Stimulated activated naive CD8-positive, alpha-beta T cell treated with anti-CD3 and anti-CD28 coated beads, Interleukin-15, amount 100 ng/mL, for 72 hours (primary cell): ENCODE results near the gene GGTLC3.
"Not testable (repeated sequence)": the region's sequence is repeated elsewhere in the genome, so short reads cannot be mapped to it uniquely, and the experiment has no call there.

Experiments
- ATAC-seq: fragments of 150-1000 bp; cut with Tn5 transposase; 2 replicates; pipeline ENCODE4 v1.10.0; 2021; ENCODE audit warnings: mild to moderate bottlenecking, moderate library complexity
- DNase-seq, 2 donors: peaks; one replicate each; pipeline ENCODE4 v3.0.0; 2021 to 2022
- H3K27ac Mint-ChIP-seq, 2 donors: one replicate each; pipeline ENCODE4 v1.8.0; 2022; ENCODE audit warnings: mild to moderate bottlenecking in 2 of 2, mixed read lengths in 2 of 2, moderate library complexity in 2 of 2
- H3K27me3 Mint-ChIP-seq: one replicate; pipeline ENCODE4 v1.8.0; 2022; ENCODE audit warnings: mixed read lengths
- H3K4me1 Mint-ChIP-seq: one replicate; pipeline ENCODE4 v1.8.0; 2022; ENCODE audit warnings: mild to moderate bottlenecking, mixed read lengths
- H3K4me3 Mint-ChIP-seq, 2 donors: one replicate each; pipeline ENCODE4 v1.8.0; 2022; ENCODE audit warnings: mild to moderate bottlenecking in 2 of 2, mixed read lengths in 2 of 2, moderate library complexity in 1 of 2
- H3K9me3 Mint-ChIP-seq, 2 donors: one replicate each; pipeline ENCODE4 v1.8.0; 2022; ENCODE audit warnings: mixed read lengths in 2 of 2

The GGTLC3 gene

GRCh38 chr22:18528597-18529415, 10.8 kb upstream of the GGTLC3 start:
- not testable (repeated sequence) for H3K9me3 Mint-ChIP-seq, H3K27me3 Mint-ChIP-seq, H3K4me1 Mint-ChIP-seq
- peak; percentile 82 to 97 for DNase-seq
- peak; percentile 86 for ATAC-seq
- Mint-ChIP-seq H3K27ac (peak overlapping the region in 1 of 2 donors; percentile 86), H3K4me3 (peak overlapping the region in 1 of 2 donors; percentile 81)

- ATAC-seq (peak; percentile 30), DNase-seq (peak in 1 of 2 donors; percentile 36)
- H3K9me3 Mint-ChIP-seq, H3K27ac Mint-ChIP-seq, H3K4me1 Mint-ChIP-seq, H3K27me3 Mint-ChIP-seq: not testable (repeated sequence)
- H3K4me3 Mint-ChIP-seq = peak within 1 kb of the TSS in 1 of 2 donors; percentile 81
Observed at GRCh38 chr22:18527752-18528596, 10.0 kb upstream of the GGTLC3 start, which contains the start of gene TMEM191B. TSS of gene TMEM191B (plus strand) at chr22:18527802. CDS start at chr22:18527981, 179 bp downstream.

DNA sequence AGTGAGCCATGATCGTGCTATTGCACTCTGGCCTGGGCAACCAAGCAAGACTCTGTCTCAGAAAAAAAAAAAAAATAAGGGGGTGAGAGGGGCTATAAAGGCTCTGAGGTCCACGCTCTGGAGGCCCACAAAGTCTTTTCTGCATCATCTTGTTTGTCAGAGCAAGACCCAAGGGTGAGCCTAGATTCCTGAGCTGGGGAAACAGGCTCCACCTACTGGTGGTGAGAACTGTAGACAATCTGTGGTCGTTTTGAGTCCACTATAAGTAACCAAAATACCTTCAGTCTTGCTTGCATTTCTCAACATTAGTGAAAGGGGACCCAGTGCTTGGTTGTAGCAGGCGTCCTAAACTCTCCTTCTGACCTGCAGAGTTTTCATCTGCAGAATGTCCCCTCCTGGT, 5.4 kb upstream of the GGTLC3 start:
- not testable (repeated sequence) for H3K4me3 Mint-ChIP-seq, H3K27ac Mint-ChIP-seq, DNase-seq, H3K4me1 Mint-ChIP-seq, H3K27me3 Mint-ChIP-seq, H3K9me3 Mint-ChIP-seq
- peak; percentile 34 for ATAC-seq

DNA sequence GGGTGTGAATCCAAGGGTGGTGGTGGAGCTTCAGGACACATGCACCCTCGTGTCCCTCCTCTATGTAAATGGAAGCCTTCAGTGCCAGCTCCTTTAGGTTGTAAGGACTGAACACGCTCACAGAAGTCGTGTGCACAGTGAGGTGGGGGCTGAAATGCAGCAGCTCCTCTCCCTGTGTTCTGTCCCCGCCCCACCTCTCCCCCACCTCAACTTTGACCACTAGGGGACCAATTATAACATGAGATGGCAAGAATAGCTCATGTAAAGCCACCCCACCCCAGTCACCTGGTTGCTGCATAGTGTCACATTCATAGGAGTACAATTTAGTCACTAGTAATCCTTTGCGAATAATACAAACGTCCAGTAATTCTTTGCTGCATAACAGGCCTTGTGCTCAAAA, 4.8 kb upstream of the GGTLC3 start:
- not testable (repeated sequence) for H3K4me1 Mint-ChIP-seq, H3K27ac Mint-ChIP-seq, H3K4me3 Mint-ChIP-seq, DNase-seq, H3K27me3 Mint-ChIP-seq, ATAC-seq, H3K9me3 Mint-ChIP-seq

- H3K27me3 Mint-ChIP-seq, H3K27ac Mint-ChIP-seq, ATAC-seq, DNase-seq, H3K4me3 Mint-ChIP-seq, H3K9me3 Mint-ChIP-seq, H3K4me1 Mint-ChIP-seq: not testable (repeated sequence)
Observed at GRCh38 chr22:18513454-18513853, 4.5 kb downstream of the GGTLC3 start.

GRCh38 chr22:18512378-18512777, 5.6 kb downstream of the GGTLC3 start:
- H3K27me3 Mint-ChIP-seq, H3K27ac Mint-ChIP-seq, H3K4me3 Mint-ChIP-seq, H3K9me3 Mint-ChIP-seq, ATAC-seq, DNase-seq, H3K4me1 Mint-ChIP-seq: not testable (repeated sequence)

GRCh38 chr22:18511327-18511726, 6.6 kb downstream of the GGTLC3 start:
- H3K9me3 Mint-ChIP-seq, H3K4me1 Mint-ChIP-seq, DNase-seq, H3K4me3 Mint-ChIP-seq, H3K27ac Mint-ChIP-seq, H3K27me3 Mint-ChIP-seq, ATAC-seq: not testable (repeated sequence)

- not testable (repeated sequence) for H3K27ac Mint-ChIP-seq, H3K27me3 Mint-ChIP-seq, H3K4me3 Mint-ChIP-seq, DNase-seq, ATAC-seq, H3K9me3 Mint-ChIP-seq, H3K4me1 Mint-ChIP-seq
Observed at GRCh38 chr22:18496227-18496626, 21.7 kb downstream of the GGTLC3 start.
